Activated B cell treated with CpG ODN at 0.5 μM for 24 hours (primary cell): ENCODE data around the gene ANGPTL2. TPM values are rescaled to one million over a fixed set of nuclear protein-coding genes. Genes with fewer than 3 reads are reported as not detected.
A peak's percentile ranks its signal among the peaks of the same experiment; 100 is the strongest.

ENCODE experiments used
- ATAC-seq: fragments of 200-7000 bp; cut with Tn5 transposase; one replicate; pipeline ENCODE4 v1.10.0; 2021; ENCODE audit warnings: low read depth, mild to moderate bottlenecking, moderate library complexity
- CTCF ChIA-PET: fragments of 350-600 bp; sonication (Branson Sonifier 250); formaldehyde crosslinking; loops from one replicate; lab custom pipeline; 2021; ENCODE audit warnings: antibody characterized with exemption; lab: Charles Lee
- POLR2A ChIA-PET: fragments of 350-600 bp; sonication (Branson Sonifier 250); formaldehyde crosslinking; loops from one replicate; lab custom pipeline; 2021; ENCODE audit warnings: antibody characterized with exemption; lab: Charles Lee
- DNase-seq: peaks from one replicate; pipeline ENCODE4 v3.0.0; 2022
- H3K27ac Mint-ChIP-seq: one replicate; pipeline ENCODE4 v1.8.0; 2020; ENCODE audit warnings: mixed read lengths
- H3K27me3 Mint-ChIP-seq: one replicate; pipeline ENCODE4 v1.8.0; 2021; ENCODE audit warnings: mixed read lengths
- H3K36me3 Mint-ChIP-seq: one replicate; pipeline ENCODE4 v1.8.0; 2021; ENCODE audit warnings: low read depth, mixed read lengths
- H3K4me1 Mint-ChIP-seq: one replicate; pipeline ENCODE4 v1.8.0; 2021; ENCODE audit warnings: mixed read lengths
- H3K4me3 Mint-ChIP-seq: one replicate; pipeline ENCODE4 v1.8.0; 2020; ENCODE audit warnings: mild to moderate bottlenecking, mixed read lengths
- H3K9me3 Mint-ChIP-seq: one replicate; pipeline ENCODE4 v1.8.0; 2020; ENCODE audit warnings: mixed read lengths
- CTCF ChIP-seq: fragments of 200-600 bp; IDR thresholded peaks from one replicate; pipeline ENCODE4 v1.8.0; 2022; ENCODE audit warnings: antibody characterized with exemption, mild to moderate bottlenecking
- intact Hi-C: fragments of 100-400 bp; cut with micrococcal nuclease; formaldehyde crosslinking; loops from one replicate; pipeline ENCODE4 v1.15.1; 2024
- total RNA-seq: library from RNA; stranded (reverse); gene quantifications from 2 replicates; pipeline ENCODE4 v1.2.3, GENCODE V29; 2022

ANGPTL2 gene
- total RNA-seq, 1 donor from 2014 or later, result not detected

- no peaks in the 10 kb centered on the region for H3K4me1 Mint-ChIP-seq
- no peak for ATAC-seq
- CTCF ChIA-PET, result no interaction called here
- POLR2A ChIA-PET, result no interaction called here
- H3K27ac Mint-ChIP-seq, result no peak overlapping the region
- TF ChIP-seq CTCF, result no peak
- H3K4me3 Mint-ChIP-seq, result no peak overlapping the region
- no peaks in the 10 kb centered on the region for H3K36me3 Mint-ChIP-seq
- intact Hi-C loops, result no loop called here
- no peaks in the 10 kb centered on the region for H3K9me3 Mint-ChIP-seq
- H3K27me3 Mint-ChIP-seq, result no peaks in the 10 kb centered on the region
- DNase-seq, result no peak
Observed at GRCh38 chr9:127128341-127129072, 6.1 kb upstream of the ANGPTL2 start.

GRCh38 chr9:127126971-127127370, 4.5 kb upstream of the ANGPTL2 start:
- DNase-seq (no peak), ATAC-seq (no peak)
- Mint-ChIP-seq H3K27ac (no peak overlapping the region), H3K4me3 (no peak overlapping the region), H3K27me3 (no peaks in the 10 kb centered on the region), H3K36me3 (no peaks in the 10 kb centered on the region), H3K4me1 (peaks cover 9% of the 10 kb centered on the region), H3K9me3 (no peaks in the 10 kb centered on the region)
- CTCF ChIA-PET, result no interaction called here
- intact Hi-C loops, result no loop called here
- TF ChIP-seq CTCF, result no peak
- POLR2A ChIA-PET, result no interaction called here

- Mint-ChIP-seq H3K36me3 (no peaks in the 10 kb centered on the region), H3K9me3 (no peaks in the 10 kb centered on the region), H3K4me1 (peaks cover 16% of the 10 kb centered on the region), H3K27ac (no peak overlapping the region), H3K4me3 (no peak overlapping the region), H3K27me3 (peaks cover 5% of the 10 kb centered on the region)
- intact Hi-C loops, result no loop called here
- no peak for DNase-seq
- POLR2A ChIA-PET, result no interaction called here
- ATAC-seq, result no peak
- CTCF ChIA-PET, result no interaction called here
- TF ChIP-seq CTCF, result no peak
Observed at GRCh38 chr9:127124792-127125191, 2.4 kb upstream of the ANGPTL2 start.

GRCh38 chr9:127124111-127124531, 1.7 kb upstream of the ANGPTL2 start:
- no peak for ATAC-seq
- DNase-seq, result no peak
- Mint-ChIP-seq H3K4me1 (peaks cover 22% of the 10 kb centered on the region), H3K36me3 (no peaks in the 10 kb centered on the region), H3K9me3 (no peaks in the 10 kb centered on the region), H3K4me3 (no peak overlapping the region), H3K27ac (no peak overlapping the region), H3K27me3 (peaks cover 5% of the 10 kb centered on the region)
- ChIA-PET POLR2A (no interaction called here), CTCF (no interaction called here)
- TF ChIP-seq CTCF, result no peak
- intact Hi-C loops, result no loop called here

GRCh38 chr9:127123064-127123890, 842 bp upstream of the ANGPTL2 start:
- ATAC-seq (no peak), DNase-seq (no peak)
- H3K27me3 Mint-ChIP-seq, result peaks cover 5% of the 10 kb centered on the region
- TF ChIP-seq CTCF, result no peak
- intact Hi-C loops, result loop anchor here (2.0 kb wide), 1 partner anchor 44 kb away; no protein-coding TSS in a partner anchor
- peak overlapping the region; percentile 19 for H3K4me3 Mint-ChIP-seq
- H3K36me3 Mint-ChIP-seq, result no peaks in the 10 kb centered on the region
- CTCF ChIA-PET, result interaction anchor here (1.1 kb wide), 1 partner anchor 75 kb away, joined by 3 read pairs; no protein-coding TSS in a partner anchor
- no peak overlapping the region for H3K27ac Mint-ChIP-seq
- no peaks in the 10 kb centered on the region for H3K9me3 Mint-ChIP-seq
- POLR2A ChIA-PET, result no interaction called here
- peaks cover 29% of the 10 kb centered on the region for H3K4me1 Mint-ChIP-seq
